Activated CD4-positive, alpha-beta memory T cell treated with anti-CD3 and anti-CD28 coated beads for 36 hours (primary cell): ENCODE results near the gene PGLYRP3. TPM values are rescaled to one million over a fixed set of nuclear protein-coding genes. Genes with fewer than 3 reads are reported as not detected.
"Not testable (repeated sequence)": the region's sequence is repeated elsewhere in the genome, so short reads cannot be mapped to it uniquely, and the experiment has no call there.

Source experiments
- CTCF ChIA-PET: fragments of 350-600 bp; sonication (Branson Sonifier 250); formaldehyde crosslinking; loops from one replicate; lab custom pipeline; 2021; ENCODE audit warnings: antibody characterized with exemption, inconsistent platforms; lab: Charles Lee
- POLR2A ChIA-PET: fragments of 350-600 bp; sonication (Branson Sonifier 250); formaldehyde crosslinking; loops from one replicate; lab custom pipeline; 2021; ENCODE audit warnings: antibody characterized with exemption; lab: Charles Lee
- DNase-seq: peaks from one replicate; pipeline ENCODE4 v3.0.0-alpha.2; 2020
- H3K27ac Mint-ChIP-seq: one replicate; pipeline ENCODE4 v1.8.0; 2021; ENCODE audit warnings: mixed read lengths
- H3K27me3 Mint-ChIP-seq: one replicate; pipeline ENCODE4 v1.8.0; 2021; ENCODE audit warnings: mixed read lengths
- H3K36me3 Mint-ChIP-seq: one replicate; pipeline ENCODE4 v1.8.0; 2021; ENCODE audit warnings: mixed read lengths
- H3K4me1 Mint-ChIP-seq: one replicate; pipeline ENCODE4 v1.8.0; 2021; ENCODE audit warnings: low read depth, mixed read lengths
- H3K4me3 Mint-ChIP-seq: one replicate; pipeline ENCODE4 v1.8.0; 2021; ENCODE audit warnings: mild to moderate bottlenecking, mixed read lengths
- H3K9me3 Mint-ChIP-seq: one replicate; pipeline ENCODE4 v1.8.0; 2021; ENCODE audit warnings: mixed read lengths
- intact Hi-C: fragments of 100-400 bp; cut with micrococcal nuclease; formaldehyde crosslinking; loops from one replicate; pipeline ENCODE4 v1.15.1; 2023
- total RNA-seq, 2 experiments: library from RNA; stranded (reverse); gene quantifications; one replicate each; pipeline ENCODE4 v1.2.3, GENCODE V29; 2021

The PGLYRP3 gene
- total RNA-seq, 2 experiments from 2014 or later, result not detected

DNA sequence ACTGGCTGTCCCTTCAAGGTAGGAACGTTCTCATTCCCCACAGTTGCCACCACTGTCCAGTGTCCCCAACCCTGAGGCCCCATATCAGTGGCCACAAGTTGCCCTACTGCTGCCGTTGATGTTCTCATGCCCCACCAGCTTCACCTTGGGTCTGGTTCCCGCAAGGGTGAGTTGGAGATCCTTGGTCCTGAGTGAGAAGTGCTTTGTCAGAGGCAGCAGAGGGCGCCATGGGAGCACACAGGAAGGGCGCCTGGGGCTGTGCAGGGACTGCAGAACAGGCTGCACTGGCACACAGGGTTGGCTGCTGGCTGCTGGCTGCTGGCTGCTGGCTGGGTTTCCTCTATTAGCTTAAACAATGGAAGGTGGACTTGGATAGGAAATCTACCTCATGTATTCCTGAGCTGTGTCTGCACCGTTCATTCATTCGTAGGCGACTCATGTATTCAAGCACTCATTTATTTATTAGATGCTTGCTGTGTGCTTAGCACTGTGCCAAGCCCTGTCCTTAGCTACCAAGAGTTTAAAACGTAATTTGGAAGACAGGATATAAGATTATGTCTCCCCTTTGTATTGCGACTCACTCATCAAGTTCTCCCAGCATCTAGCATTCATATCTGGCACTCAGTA lies 42.8 kb upstream of the PGLYRP3 start:
- intact Hi-C loops, result no loop called here
- H3K4me3 Mint-ChIP-seq, result no peak overlapping the region
- peak; percentile 61 for DNase-seq
- no peaks in the 10 kb centered on the region for H3K9me3 Mint-ChIP-seq
- ChIA-PET POLR2A (no interaction called here), CTCF (interaction anchor here (0.6 to 8.2 kb wide), 10 partner anchors 9 to 155 kb away, joined by 3 to 186 read pairs (median 4); no protein-coding TSS in a partner anchor)
- H3K27ac Mint-ChIP-seq, result no peak overlapping the region
- no peaks in the 10 kb centered on the region for H3K36me3 Mint-ChIP-seq
- peaks cover 2% of the 10 kb centered on the region for H3K27me3 Mint-ChIP-seq
- H3K4me1 Mint-ChIP-seq, result peaks cover 13% of the 10 kb centered on the region

DNA sequence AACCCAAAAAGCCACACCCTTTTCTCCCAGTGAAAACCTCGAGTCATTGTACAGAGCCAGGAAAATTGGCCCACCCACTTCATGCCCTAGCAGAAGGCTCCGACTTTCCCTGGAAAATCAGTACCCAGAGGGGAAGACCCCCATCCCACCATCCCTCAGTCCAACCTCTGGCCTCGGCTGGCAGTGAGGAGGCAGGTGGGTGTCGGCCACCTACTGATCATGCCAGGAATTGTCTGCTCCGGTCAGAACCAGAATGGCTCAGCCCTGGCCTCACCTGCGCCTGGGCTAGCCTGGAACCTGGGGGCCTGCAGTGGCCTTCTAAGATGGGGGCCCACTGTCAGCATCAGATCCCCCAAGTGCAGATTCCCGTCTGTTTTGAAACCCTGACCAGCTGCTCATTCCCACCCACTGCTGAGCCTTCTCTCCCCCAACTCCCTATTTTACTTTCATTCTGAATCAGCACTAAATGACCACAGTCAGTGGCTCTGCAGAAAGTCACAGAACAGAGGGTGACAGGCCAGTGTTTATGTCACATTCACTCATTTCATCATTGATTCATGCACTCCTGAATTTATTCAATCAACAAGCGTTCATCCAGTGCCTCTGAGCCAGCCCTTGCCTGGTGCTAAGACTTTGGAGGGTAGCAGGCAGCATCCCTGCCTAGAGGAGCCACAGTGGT lies 41.9 kb upstream of the PGLYRP3 start:
- H3K27ac Mint-ChIP-seq, result no peak overlapping the region
- POLR2A ChIA-PET, result no interaction called here
- no peak overlapping the region for H3K4me3 Mint-ChIP-seq
- peaks cover 4% of the 10 kb centered on the region for H3K27me3 Mint-ChIP-seq
- H3K36me3 Mint-ChIP-seq, result no peaks in the 10 kb centered on the region
- H3K4me1 Mint-ChIP-seq, result peaks cover 13% of the 10 kb centered on the region
- no peaks in the 10 kb centered on the region for H3K9me3 Mint-ChIP-seq
- no peak for DNase-seq
- intact Hi-C loops, result no loop called here
- CTCF ChIA-PET, result interaction anchor here (0.6 to 8.2 kb wide), 8 partner anchors 9 to 144 kb away, joined by 3 to 186 read pairs (median 8); no protein-coding TSS in a partner anchor

DNA sequence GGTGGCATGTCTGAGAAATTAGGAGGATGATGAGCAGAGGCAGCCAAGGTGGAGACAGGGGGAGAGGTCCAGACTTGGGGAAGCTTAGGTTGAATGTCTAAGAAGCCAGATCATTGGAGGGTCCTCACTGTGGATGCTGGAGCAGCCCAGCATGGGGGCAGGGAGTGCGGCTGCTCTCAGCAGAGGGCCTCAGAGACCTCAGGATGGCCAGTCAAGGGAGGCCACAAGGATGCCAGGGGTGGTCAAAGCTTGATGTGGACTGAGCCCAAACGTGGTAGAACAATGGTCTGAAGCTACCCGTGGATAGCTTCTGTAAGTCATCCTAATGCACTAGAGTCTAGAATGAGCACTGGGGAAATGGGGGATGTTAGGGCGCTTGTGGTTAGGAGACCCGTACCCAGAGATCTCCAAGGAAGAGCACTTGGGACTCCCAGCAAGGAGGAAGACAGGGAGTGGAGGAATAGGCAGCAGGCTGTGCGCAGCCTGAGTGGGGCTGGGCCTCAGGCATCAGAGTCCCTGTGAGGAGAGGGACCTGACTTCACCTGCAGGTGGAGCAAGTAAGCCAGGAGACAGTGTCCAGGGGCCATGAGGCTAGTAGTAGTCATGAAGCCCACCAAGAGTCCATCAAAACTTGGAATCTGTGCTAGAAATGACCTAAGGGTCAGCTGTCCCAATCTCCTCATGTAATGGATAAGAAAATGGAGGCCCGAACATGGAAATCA lies 40.6 kb upstream of the PGLYRP3 start:
- no peak for DNase-seq
- POLR2A ChIA-PET, result interaction anchor here (0.6 kb wide), 1 partner anchor 144 kb away, joined by 3 read pairs; no protein-coding TSS in a partner anchor
- intact Hi-C loops, result no loop called here
- Mint-ChIP-seq H3K9me3 (no peaks in the 10 kb centered on the region), H3K36me3 (no peaks in the 10 kb centered on the region), H3K4me1 (peaks cover 13% of the 10 kb centered on the region), H3K27ac (no peak overlapping the region), H3K4me3 (no peak overlapping the region), H3K27me3 (peaks cover 7% of the 10 kb centered on the region)
- CTCF ChIA-PET, result interaction anchor here (0.8 to 8.2 kb wide), 15 partner anchors 8 to 219 kb away, joined by 3 to 186 read pairs (median 3); no protein-coding TSS in a partner anchor

DNA sequence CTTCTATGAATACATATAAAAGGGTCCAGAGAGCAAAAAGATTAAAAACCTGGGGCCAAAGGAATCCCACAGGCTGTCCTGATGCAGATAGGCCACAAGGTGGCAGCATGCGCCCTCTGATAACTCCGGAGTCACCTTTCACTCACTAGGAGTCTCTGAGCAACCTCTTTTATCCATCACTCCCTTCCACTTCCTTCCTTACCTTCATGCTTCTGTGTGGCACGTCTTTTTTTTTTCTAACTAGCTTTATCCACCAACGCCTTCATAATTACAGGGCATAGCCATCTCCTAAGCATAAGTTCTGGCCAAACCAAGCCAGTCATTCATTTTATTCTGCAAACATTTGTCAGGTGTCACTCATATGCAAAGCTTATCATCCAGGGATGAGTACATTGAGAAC lies 39.8 kb upstream of the PGLYRP3 start:
- Mint-ChIP-seq H3K36me3 (no peaks in the 10 kb centered on the region), H3K27me3 (peaks cover 7% of the 10 kb centered on the region), H3K4me1 (peaks cover 6% of the 10 kb centered on the region), H3K9me3 (no peaks in the 10 kb centered on the region), H3K4me3 (no peak overlapping the region), H3K27ac (no peak overlapping the region)
- DNase-seq, result peak; percentile 75
- ChIA-PET CTCF (interaction anchor here (0.6 to 8.2 kb wide), 23 partner anchors 9 to 220 kb away, joined by 3 to 186 read pairs (median 3); no protein-coding TSS in a partner anchor), POLR2A (no interaction called here)
- intact Hi-C loops, result loop anchor here (1.0 kb wide), 2 partner anchors 52 to 143 kb away; no protein-coding TSS in a partner anchor

DNA sequence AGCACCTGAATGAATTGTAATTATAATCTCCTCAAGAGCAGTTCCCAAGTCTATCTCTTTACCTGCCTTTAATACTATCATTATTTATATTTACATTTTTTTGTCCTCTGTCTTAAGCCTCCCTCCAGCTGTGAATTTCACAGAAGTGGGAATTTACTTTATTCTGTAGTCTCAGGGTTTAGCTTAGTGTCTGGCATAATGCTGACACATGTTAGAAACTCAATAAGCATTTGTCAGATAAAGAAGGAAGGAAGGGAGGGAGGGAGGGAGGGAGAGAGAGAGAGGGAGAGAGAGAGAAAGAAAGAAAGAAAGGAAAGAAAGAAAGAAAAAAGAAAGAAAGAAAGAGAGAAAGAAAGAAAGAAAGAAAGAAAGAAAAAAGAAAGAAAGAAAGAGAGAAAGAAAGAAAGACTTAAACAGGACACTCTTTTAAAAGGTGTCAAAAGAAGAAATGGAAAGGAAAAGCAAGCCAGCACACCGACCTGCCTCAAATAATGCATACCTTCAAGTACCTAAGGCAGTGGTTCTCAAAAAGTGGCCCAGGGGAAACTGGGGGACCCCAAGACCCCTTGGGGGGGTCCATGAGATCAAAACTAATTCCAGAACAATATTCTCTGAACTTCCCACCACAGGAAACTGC lies 37.7 kb upstream of the PGLYRP3 start:
- CTCF ChIA-PET, result interaction anchor here (1.2 to 8.2 kb wide), 2 partner anchors 119 to 145 kb away, joined by 3 to 186 read pairs; no protein-coding TSS in a partner anchor
- no peaks in the 10 kb centered on the region for H3K36me3 Mint-ChIP-seq
- POLR2A ChIA-PET, result no interaction called here
- intact Hi-C loops, result no loop called here
- peaks cover 13% of the 10 kb centered on the region for H3K4me1 Mint-ChIP-seq
- DNase-seq, result no peak
- H3K27me3 Mint-ChIP-seq, result peaks cover 14% of the 10 kb centered on the region
- H3K4me3 Mint-ChIP-seq, result no peak overlapping the region
- H3K9me3 Mint-ChIP-seq, result no peaks in the 10 kb centered on the region
- H3K27ac Mint-ChIP-seq, result no peak overlapping the region

DNA sequence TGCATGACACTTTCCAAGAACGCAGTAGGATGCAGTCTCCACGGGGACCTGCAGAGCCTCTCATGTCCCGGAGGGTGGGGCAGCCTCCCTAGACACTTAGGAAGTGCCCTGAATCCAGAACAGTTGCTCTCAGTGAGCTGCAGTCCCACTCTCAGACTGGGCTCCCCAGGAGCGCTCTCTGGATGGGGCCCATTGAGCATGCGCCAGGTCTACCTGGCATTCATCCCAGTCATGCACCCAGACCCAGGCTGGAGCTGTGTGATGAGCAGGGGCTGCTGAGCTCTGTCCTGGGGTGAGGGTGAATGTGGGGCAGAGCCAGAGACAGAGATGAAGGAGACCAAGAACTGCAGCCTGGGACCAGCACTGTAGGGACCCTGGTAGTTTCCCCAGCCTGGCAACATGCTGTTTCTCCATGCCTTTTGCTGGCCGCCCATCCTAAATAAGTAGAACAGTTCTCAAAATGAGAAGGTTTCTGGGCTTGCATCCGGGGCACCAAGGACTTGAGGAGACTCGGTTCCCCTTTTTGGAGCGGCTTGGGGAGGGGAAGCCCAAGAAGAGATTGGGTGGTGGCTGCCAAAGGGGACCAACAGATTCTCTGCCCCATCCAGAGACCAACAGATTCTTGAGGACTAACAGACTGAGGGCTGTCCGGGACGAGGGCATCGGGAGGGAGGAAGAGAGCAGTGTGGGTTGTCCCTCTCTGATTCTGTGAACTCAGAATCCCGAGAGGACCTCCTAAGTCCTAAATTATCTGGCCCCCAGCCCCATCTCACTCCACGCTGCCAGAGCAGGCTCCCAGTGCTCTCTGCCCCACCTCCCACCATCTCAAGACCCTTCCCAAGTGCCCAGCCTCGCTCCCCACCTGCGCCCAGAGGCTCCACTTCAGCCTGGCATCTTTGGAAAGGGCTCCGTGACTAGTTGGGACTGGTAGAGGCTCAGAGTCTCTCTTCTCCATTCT lies 36.9 kb upstream of the PGLYRP3 start:
- Mint-ChIP-seq H3K27ac (no peak overlapping the region), H3K9me3 (no peaks in the 10 kb centered on the region), H3K4me3 (no peak overlapping the region), H3K27me3 (peaks cover 14% of the 10 kb centered on the region), H3K4me1 (peaks cover 18% of the 10 kb centered on the region), H3K36me3 (no peaks in the 10 kb centered on the region)
- DNase-seq, result no peak
- POLR2A ChIA-PET, result no interaction called here
- CTCF ChIA-PET, result no interaction called here
- intact Hi-C loops, result no loop called here

DNA sequence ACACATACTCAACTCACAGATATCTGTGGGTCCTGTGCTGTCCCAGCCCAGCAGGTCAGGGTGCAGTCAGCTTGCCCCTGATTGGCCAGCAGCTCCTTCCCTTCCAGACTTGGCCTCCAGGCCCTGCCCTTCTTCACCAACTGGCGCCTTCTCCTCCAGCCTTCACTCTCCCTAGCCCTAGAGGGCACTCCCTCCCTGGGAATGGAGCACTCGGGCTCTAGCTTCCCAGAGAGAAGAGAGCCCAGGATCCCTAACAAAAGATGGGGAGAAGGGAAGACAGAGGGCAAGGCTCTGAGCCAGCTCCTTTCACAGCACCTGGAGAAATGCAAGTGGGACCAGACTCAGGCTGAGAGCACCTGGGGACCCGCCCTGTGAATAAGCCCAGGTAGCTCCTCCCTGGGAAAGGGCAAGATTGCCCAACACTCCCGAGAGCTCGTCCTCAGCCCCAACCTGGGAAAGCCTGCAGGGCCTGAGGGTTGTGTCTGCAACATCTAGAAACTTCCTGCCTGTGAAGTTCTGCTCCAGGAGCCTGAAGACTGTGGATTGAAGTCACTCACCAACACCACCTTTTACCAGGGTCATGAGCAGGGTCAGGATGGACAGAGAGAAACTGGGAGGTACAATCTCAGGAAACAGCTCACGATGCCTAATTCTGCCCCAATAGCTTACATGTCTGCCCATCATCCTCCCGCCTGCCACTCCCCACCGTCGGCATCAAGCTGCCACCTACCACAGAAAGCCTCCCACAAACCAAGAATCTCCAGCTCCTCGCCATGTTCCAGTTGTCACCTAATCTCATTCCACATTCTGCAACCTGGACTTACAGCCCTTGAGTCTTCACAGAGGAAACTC lies 36.0 kb upstream of the PGLYRP3 start, which contains the start of gene PGLYRP4:
TSS of gene PGLYRP4 (minus strand) at position 331 of the 852 bp plus-strand sequence. CDS start 909 bp downstream, outside the sequence.
- no peaks in the 10 kb centered on the region for H3K36me3 Mint-ChIP-seq
- intact Hi-C loops, result no loop called here
- H3K9me3 Mint-ChIP-seq, result no peaks in the 10 kb centered on the region
- DNase-seq, result no peak
- H3K4me3 Mint-ChIP-seq, result no peak within 1 kb of the TSS
- ChIA-PET CTCF (no interaction called here), POLR2A (no interaction called here)
- H3K4me1 Mint-ChIP-seq, result peaks cover 23% of the 10 kb centered on the region
- no peak within 1 kb of the TSS for H3K27ac Mint-ChIP-seq
- peaks cover 19% of the 10 kb centered on the region for H3K27me3 Mint-ChIP-seq

DNA sequence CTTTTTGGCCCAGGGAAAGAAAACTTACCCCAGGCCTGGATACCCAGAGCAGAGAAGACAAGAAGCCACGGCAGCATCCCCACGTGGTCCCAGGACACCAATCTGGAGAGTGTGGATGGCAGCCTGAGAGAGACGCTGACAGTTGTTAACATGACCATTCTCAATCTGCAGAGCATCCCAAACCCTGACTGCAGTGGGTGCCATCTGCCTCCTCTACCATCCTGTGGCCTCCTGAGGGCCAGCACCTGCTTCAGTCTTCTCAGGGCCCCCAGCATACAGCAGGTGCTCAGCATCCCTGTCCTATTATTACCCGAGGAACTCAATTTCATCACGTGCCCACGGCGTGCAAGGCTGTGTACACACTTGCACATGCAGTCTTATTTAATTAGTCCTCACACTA lies 35.1 kb upstream of the PGLYRP3 start:
- no peaks in the 10 kb centered on the region for H3K36me3 Mint-ChIP-seq
- no peak overlapping the region for H3K4me3 Mint-ChIP-seq
- no peak overlapping the region for H3K27ac Mint-ChIP-seq
- POLR2A ChIA-PET, result interaction anchor here (0.6 kb wide), 1 partner anchor 355 kb away, joined by 3 read pairs; no protein-coding TSS in a partner anchor
- no peak for DNase-seq
- no peaks in the 10 kb centered on the region for H3K9me3 Mint-ChIP-seq
- CTCF ChIA-PET, result no interaction called here
- peaks cover 26% of the 10 kb centered on the region for H3K4me1 Mint-ChIP-seq
- H3K27me3 Mint-ChIP-seq, result peaks cover 19% of the 10 kb centered on the region
- intact Hi-C loops, result no loop called here

DNA sequence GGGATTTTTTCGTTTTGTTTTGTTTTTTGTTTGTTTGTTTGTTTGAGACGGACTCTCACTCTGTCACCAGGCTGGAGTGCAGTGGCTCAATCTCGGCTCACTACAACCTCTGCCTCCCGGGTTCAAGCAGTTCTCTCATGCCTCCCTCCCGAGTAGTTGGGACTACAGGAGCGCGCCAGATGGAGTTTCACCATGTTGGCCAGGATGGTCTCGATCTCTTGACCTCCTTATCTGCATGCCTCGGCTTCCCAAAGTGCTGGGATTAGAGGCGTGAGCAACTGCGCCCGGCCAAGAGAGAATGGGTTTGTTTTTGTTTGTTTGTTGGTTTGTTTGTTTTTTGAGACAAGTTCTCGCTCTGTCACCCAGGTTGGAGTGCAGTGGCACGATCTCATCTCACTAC lies 34.3 kb upstream of the PGLYRP3 start:
- H3K36me3 Mint-ChIP-seq, H3K9me3 Mint-ChIP-seq, H3K27ac Mint-ChIP-seq, intact Hi-C loops, POLR2A ChIA-PET, DNase-seq, H3K4me3 Mint-ChIP-seq: not testable (repeated sequence)
- CTCF ChIA-PET, result interaction anchor here (1.5 kb wide), 1 partner anchor 147 kb away, joined by 3 read pairs; no protein-coding TSS in a partner anchor
- Mint-ChIP-seq H3K27me3 (peaks cover 21% of the 10 kb centered on the region), H3K4me1 (peaks cover 26% of the 10 kb centered on the region)

DNA sequence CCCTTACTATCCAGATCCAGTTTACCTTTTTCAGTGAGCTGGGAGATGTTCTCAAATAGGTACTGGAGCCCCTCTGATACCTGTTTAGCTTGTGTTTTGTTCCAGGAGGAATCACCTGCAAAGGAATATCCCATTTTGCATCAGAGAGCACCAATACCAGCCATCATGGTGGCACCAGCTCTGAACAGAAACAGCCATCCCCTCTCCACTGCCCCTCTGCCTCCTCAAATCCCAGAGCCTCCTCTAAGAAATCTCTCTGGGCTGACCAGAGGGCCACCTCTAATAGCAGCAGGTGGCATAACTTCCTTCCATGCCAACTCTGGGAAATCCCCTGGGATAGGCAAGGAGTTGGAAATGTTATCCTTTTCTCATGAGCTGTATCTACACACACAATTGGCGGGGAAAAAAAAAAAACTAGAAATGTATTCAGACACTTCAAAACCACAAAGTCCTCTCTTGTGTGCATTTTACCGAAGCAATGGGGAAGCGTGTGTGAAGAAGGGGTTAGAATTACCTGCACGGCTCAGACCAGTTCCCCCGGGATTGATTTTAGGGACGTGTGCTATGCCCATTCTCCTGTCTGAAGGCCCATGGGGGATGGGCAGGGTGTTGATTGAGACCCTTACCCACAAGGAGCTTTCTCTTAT lies 33.4 kb upstream of the PGLYRP3 start:
- no peaks in the 10 kb centered on the region for H3K36me3 Mint-ChIP-seq
- H3K9me3 Mint-ChIP-seq, result no peaks in the 10 kb centered on the region
- H3K27ac Mint-ChIP-seq, result no peak overlapping the region
- POLR2A ChIA-PET, result no interaction called here
- H3K4me1 Mint-ChIP-seq, result peaks cover 26% of the 10 kb centered on the region
- no peak for DNase-seq
- peaks cover 21% of the 10 kb centered on the region for H3K27me3 Mint-ChIP-seq
- CTCF ChIA-PET, result interaction anchor here (1.2 to 1.5 kb wide), 3 partner anchors 9 to 148 kb away, joined by 3 to 5 read pairs (median 3); partner anchors contain the start of gene S100A9
- H3K4me3 Mint-ChIP-seq, result no peak overlapping the region
- intact Hi-C loops, result no loop called here
